HG03575 (cell line): ENCODE measurements around the gene ACTC1.

Experiments
- ATAC-seq: cut with Tn5 transposase; IDR thresholded peaks from one replicate; pipeline ENCODE4 v1.9.1; 2021; ENCODE audit not compliant: unreplicated experiment, insufficient number of reproducible peaks, low FRiP score; ENCODE audit errors: extremely low read depth

Gene ACTC1

GRCh38 chr15:34769711-34770110, 25.6 kb downstream of the ACTC1 start:
- no peak for ATAC-seq

GRCh38 chr15:34768530-34768929, 26.8 kb downstream of the ACTC1 start:
- ATAC-seq: no peak

- ATAC-seq: no peak
Observed at GRCh38 chr15:34765741-34766140, 29.6 kb downstream of the ACTC1 start.

GRCh38 chr15:34760909-34761308, 34.4 kb downstream of the ACTC1 start:
- ATAC-seq: no peak

GRCh38 chr15:34759992-34760391, 35.4 kb downstream of the ACTC1 start:
- no peak for ATAC-seq

GRCh38 chr15:34759347-34759746, 36.0 kb downstream of the ACTC1 start:
- ATAC-seq: no peak

GRCh38 chr15:34757262-34757661, 38.1 kb downstream of the ACTC1 start:
- ATAC-seq: no peak

GRCh38 chr15:34755419-34755773, 40.0 kb downstream of the ACTC1 start:
- ATAC-seq: no peak

- no peak for ATAC-seq
Observed at GRCh38 chr15:34754674-34755418, 40.5 kb downstream of the ACTC1 start, which contains the start of gene GJD2. Gene GJD2, minus strand, starts transcription at chr15:34754998. Its CDS starts 510 bp downstream, at chr15:34754488.

GRCh38 chr15:34754171-34754601, 41.2 kb downstream of the ACTC1 start:
- no peak for ATAC-seq

- no peak for ATAC-seq
Observed at GRCh38 chr15:34753236-34753894, 42.0 kb downstream of the ACTC1 start.

GRCh38 chr15:34749691-34750090, 45.7 kb downstream of the ACTC1 start:
- no peak for ATAC-seq
